Peyer's patch (tissue), 4 donors: Measurements from ENCODE around the gene PARD3B. TPM values are rescaled to one million over a fixed set of nuclear protein-coding genes. Genes with fewer than 3 reads are reported as not detected.

ENCODE experiments used
- DNase-seq, 3 donors: peaks; one replicate each; pipeline ENCODE4 v3.0.0-alpha.2; 2017 to 2019
- H3K27ac ChIP-seq, 4 donors: fragments of 200-600 bp; sonication (generic); one replicate each; pipeline ENCODE4 v1.5.1; 2016 to 2019
- H3K27me3 ChIP-seq, 2 donors: fragments of 200-600 bp; sonication (generic); one replicate each; pipeline ENCODE4 v1.5.1; 2019
- H3K36me3 ChIP-seq, 3 donors: fragments of 200-600 bp; sonication (generic); one replicate each; pipeline ENCODE4 v1.5.1; 2016 to 2019
- H3K4me1 ChIP-seq, 4 donors: fragments of 200-600 bp; sonication (generic); one replicate each; pipeline ENCODE4 v1.5.1; 2016 to 2019
- H3K4me3 ChIP-seq, 4 donors: fragments of 200-600 bp; sonication (generic); 1 replicate in 3 of 4; 2 replicates in 1 of 4; pipeline ENCODE4 v1.5.1; 2016 to 2019; ENCODE audit warnings: mild to moderate bottlenecking in 1 of 4
- H3K9me3 ChIP-seq, 4 donors: fragments of 200-600 bp; sonication (generic); one replicate each; pipeline ENCODE4 v1.5.1; 2016 to 2019; ENCODE audit warnings: mild to moderate bottlenecking in 1 of 4
- POLR2A ChIP-seq, 2 donors: fragments of 450-650 bp; IDR thresholded peaks; one replicate each; pipeline ENCODE4 v1.5.1; 2017; ENCODE audit warnings: antibody characterized with exemption in 2 of 2, mild to moderate bottlenecking in 2 of 2, moderate library complexity in 2 of 2
- total RNA-seq, 4 donors: library from RNA; depleted of rRNA; stranded (reverse); fragments of >200 nt; gene quantifications; one replicate each; pipeline ENCODE4 v1.1.0, GENCODE V29; 2016
- TF ChIP-seq, protein P1 (sequence below), 6 experiments: fragments of 450-650 bp in 4 of 6; fragments of 200-600 bp in 2 of 6; sonication (generic) in 1 of 6; IDR thresholded peaks; one replicate each; pipeline ENCODE4 v1.5.1; 2017 to 2019; ENCODE audit warnings: antibody characterized with exemption in 6 of 6, mild to moderate bottlenecking in 3 of 6, moderate library complexity in 1 of 6

Gene PARD3B
- total RNA-seq, 4 donors from 2014 or later: 19.6 to 52.0 (median 40.6) TPM

DNA sequence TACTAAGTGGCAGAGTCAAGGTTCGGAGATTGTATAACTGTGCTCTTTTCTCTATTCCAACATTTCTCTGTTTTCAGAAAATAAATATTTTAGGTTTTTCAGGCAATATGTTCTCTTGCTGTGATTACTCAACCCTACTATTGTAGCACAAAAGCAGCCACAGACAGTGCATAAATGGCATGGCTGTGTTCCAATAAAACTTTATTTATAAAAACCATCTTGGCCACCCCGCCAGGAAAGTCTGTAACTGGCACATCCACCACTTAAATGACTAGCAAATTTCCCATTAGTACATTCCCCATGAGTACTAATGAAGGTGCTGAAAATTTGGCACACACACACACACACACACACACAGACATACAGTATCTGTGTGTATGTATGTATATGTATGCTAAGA lies 30.8 kb upstream of the PARD3B start:
- Histone ChIP-seq H3K4me1 (no peaks in the 10 kb centered on the region), H3K27ac (no peak overlapping the region), H3K4me3 (no peak overlapping the region), H3K36me3 (no peaks in the 10 kb centered on the region), H3K9me3 (no peaks in the 10 kb centered on the region), H3K27me3 (no peaks in the 10 kb centered on the region)
- no peak for TF ChIP-seq POLR2A (IDR thresholded peaks at IDR 0.05)
- TF ChIP-seq, protein P1, sequence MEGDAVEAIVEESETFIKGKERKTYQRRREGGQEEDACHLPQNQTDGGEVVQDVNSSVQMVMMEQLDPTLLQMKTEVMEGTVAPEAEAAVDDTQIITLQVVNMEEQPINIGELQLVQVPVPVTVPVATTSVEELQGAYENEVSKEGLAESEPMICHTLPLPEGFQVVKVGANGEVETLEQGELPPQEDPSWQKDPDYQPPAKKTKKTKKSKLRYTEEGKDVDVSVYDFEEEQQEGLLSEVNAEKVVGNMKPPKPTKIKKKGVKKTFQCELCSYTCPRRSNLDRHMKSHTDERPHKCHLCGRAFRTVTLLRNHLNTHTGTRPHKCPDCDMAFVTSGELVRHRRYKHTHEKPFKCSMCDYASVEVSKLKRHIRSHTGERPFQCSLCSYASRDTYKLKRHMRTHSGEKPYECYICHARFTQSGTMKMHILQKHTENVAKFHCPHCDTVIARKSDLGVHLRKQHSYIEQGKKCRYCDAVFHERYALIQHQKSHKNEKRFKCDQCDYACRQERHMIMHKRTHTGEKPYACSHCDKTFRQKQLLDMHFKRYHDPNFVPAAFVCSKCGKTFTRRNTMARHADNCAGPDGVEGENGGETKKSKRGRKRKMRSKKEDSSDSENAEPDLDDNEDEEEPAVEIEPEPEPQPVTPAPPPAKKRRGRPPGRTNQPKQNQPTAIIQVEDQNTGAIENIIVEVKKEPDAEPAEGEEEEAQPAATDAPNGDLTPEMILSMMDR (IDR thresholded peaks at IDR 0.05): no peak
- no peak for DNase-seq

DNA sequence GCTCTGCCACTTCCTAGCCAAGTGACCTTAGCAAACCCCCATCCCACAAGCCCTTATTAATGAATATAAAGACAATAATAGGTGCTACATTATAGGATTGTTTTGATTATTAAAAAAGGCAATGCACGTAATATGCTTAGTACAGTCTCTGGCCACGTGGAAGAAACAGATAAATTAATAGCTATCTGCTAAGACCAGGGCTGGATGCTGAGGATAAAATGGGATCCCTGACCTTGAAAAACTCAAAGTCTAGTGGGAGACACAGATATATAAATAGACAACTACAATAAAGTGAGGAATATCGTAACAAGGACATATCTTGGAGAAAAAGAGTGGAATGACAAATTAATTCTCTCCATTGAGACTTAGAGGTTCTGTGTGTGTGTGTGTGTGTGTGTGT lies 29.9 kb upstream of the PARD3B start:
- no peak overlapping the region for H3K27ac ChIP-seq
- H3K27me3 ChIP-seq: no peaks in the 10 kb centered on the region
- no peaks in the 10 kb centered on the region for H3K9me3 ChIP-seq
- H3K36me3 ChIP-seq: no peaks in the 10 kb centered on the region
- H3K4me3 ChIP-seq: no peak overlapping the region
- no peak for TF ChIP-seq POLR2A (IDR thresholded peaks at IDR 0.05)
- TF ChIP-seq, protein P1 (IDR thresholded peaks at IDR 0.05): no peak
- H3K4me1 ChIP-seq: no peaks in the 10 kb centered on the region
- DNase-seq: no peak

DNA sequence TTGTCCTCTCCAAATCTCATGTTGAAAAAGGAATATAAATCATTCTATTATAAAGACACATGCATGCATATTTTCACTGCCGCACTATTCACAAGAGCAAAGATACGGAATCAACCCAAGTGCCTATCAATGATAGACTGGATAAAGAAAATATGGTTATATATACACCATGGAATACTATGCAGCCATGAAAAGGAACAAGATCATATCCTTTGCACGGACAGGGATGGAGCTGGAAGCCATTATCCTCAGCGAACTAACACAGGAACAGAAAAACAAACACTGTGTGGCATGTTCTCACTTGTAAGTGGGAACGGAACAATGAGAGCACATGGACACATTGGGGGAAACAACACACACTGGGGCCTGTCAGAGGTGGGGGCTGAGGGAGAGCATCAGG lies 28.1 kb upstream of the PARD3B start:
- H3K36me3 ChIP-seq: no peaks in the 10 kb centered on the region
- no peaks in the 10 kb centered on the region for H3K27me3 ChIP-seq
- H3K4me1 ChIP-seq: no peaks in the 10 kb centered on the region
- no peak for DNase-seq
- no peaks in the 10 kb centered on the region for H3K9me3 ChIP-seq
- no peak overlapping the region for H3K27ac ChIP-seq
- no peak overlapping the region for H3K4me3 ChIP-seq
- TF ChIP-seq POLR2A (IDR thresholded peaks at IDR 0.05): no peak
- TF ChIP-seq, protein P1 (IDR thresholded peaks at IDR 0.05): no peak

DNA sequence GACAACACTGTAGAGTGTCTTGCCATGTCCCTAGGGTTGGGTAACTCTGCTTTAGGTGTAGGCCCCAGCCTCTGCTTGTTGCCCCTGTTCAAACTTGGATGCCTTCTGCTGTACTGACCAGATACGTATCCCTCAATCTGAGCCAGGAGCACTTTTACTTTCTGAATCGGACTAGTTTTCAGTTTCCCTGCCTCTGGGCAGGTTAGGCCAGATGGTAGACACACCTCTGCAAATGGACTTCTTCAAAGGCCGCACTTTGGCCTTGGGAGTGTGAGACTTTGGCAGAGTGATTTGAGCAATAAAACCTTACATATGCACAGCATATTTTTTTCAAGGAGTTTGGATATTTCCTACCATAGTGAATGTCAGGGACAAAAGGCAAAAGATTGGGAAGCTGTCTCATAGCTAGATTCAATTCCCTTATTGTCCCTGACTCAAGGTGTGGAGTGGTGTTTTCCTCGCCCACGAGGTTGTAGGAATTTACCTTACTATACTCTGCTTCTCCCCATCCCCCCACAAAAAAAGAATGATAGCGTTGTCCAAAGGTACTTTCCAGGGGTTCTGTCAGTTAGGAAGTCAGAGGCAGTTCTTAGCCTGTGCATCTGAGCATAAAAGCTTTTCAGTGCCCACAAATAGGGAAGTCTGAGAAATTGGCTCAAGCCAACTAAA lies 15.3 kb upstream of the PARD3B start:
- peak in 2 of 3 donors; percentile 62 to 86 for DNase-seq
- no peaks in the 10 kb centered on the region for H3K4me1 ChIP-seq
- no peaks in the 10 kb centered on the region for H3K36me3 ChIP-seq
- H3K27ac ChIP-seq: peak overlapping the region in 3 of 4 donors; percentile 10 to 53 (median 43)
- H3K4me3 ChIP-seq: no peak overlapping the region
- H3K9me3 ChIP-seq: no peaks in the 10 kb centered on the region
- H3K27me3 ChIP-seq: no peaks in the 10 kb centered on the region
- TF ChIP-seq, protein P1 (IDR thresholded peaks at IDR 0.05): no peak

DNA sequence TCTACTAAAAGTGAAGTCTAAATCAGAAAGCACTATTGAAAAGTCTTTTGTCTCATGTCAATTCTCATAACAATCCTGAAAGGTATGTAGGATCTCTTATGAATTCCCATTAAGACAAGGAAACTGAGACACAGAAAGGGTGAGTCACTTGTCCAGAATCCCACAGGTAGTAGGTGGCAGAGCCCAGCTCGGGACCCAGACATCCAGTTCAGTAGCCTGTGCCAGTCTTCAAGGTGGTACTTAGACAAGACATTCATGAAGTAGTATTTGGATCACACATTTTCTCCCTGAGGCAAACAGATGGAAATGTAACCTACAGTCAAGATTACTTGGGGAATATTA lies 14.8 kb upstream of the PARD3B start:
- Histone ChIP-seq H3K4me3 (no peak overlapping the region), H3K27ac (peak overlapping the region in 2 of 4 donors; percentile 43 to 53), H3K4me1 (no peaks in the 10 kb centered on the region), H3K9me3 (no peaks in the 10 kb centered on the region), H3K36me3 (no peaks in the 10 kb centered on the region), H3K27me3 (no peaks in the 10 kb centered on the region)
- no peak for DNase-seq
- TF ChIP-seq, protein P1 (IDR thresholded peaks at IDR 0.05): no peak
- TF ChIP-seq POLR2A (IDR thresholded peaks at IDR 0.05): no peak
